GM12873 (cell line): ENCODE data around the gene DTHD1.

ENCODE experiments used
- TF ChIP-seq, protein P1 (sequence below): IDR thresholded peaks from 2 replicates; pipeline ENCODE4 v1.5.1; 2012; ENCODE audit warnings: low read depth, mild to moderate bottlenecking, moderate library complexity, low read length, control low read depth; ENCODE audit not compliant: insufficient read depth; ENCODE audit errors: missing control alignments

DTHD1 gene

DNA sequence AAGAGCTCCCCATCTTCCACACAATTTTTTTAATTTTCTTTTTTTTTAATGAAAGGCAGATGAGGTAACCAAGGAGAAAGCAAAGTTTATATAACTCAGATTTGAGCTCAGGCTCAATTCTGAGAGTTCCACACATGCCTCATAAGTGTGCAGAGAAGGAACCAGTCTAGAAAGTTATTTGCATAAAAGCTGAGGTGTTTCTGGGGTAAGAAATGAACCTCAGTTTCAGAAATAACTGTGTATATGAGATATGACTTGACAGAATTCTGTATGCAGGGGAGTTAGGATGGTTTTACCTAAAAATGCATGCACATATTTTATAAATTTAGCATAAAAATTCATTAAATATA lies 51.3 kb downstream of the DTHD1 start:
- TF ChIP-seq, protein P1, sequence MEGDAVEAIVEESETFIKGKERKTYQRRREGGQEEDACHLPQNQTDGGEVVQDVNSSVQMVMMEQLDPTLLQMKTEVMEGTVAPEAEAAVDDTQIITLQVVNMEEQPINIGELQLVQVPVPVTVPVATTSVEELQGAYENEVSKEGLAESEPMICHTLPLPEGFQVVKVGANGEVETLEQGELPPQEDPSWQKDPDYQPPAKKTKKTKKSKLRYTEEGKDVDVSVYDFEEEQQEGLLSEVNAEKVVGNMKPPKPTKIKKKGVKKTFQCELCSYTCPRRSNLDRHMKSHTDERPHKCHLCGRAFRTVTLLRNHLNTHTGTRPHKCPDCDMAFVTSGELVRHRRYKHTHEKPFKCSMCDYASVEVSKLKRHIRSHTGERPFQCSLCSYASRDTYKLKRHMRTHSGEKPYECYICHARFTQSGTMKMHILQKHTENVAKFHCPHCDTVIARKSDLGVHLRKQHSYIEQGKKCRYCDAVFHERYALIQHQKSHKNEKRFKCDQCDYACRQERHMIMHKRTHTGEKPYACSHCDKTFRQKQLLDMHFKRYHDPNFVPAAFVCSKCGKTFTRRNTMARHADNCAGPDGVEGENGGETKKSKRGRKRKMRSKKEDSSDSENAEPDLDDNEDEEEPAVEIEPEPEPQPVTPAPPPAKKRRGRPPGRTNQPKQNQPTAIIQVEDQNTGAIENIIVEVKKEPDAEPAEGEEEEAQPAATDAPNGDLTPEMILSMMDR: no peak

GRCh38 chr4:36333303-36333877 lies 52.0 kb downstream of the DTHD1 start:
- TF ChIP-seq, protein P1: no peak

DNA sequence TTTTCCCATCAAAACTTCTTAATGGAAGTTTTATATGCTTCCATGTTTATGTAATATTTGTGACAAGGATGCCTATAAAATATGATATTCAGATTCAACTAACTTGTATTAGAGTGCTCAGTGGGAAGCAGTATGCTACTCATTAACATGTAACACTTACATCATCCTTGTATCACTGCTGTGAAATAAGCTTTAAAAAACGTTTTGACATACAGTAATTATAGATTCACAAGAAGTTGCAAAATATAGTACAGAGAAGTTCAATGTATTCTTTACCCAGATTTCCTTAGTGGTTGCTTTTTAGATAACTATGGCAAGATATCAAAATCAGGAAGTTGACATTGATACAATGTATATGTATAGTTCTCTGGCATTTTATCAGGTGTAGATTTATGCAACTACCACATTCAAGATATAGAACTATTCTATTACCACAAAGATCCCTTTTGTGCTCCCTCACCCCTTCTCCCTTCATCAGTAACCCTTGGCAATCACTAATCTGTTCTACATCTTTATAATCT lies 56.3 kb downstream of the DTHD1 start:
- TF ChIP-seq, protein P1: no peak

GRCh38 chr4:36338973-36339372 lies 57.6 kb downstream of the DTHD1 start:
- TF ChIP-seq, protein P1: no peak

- TF ChIP-seq, protein P1: no peak
Measured at GRCh38 chr4:36341936-36342335, 60.5 kb downstream of the DTHD1 start.

DNA sequence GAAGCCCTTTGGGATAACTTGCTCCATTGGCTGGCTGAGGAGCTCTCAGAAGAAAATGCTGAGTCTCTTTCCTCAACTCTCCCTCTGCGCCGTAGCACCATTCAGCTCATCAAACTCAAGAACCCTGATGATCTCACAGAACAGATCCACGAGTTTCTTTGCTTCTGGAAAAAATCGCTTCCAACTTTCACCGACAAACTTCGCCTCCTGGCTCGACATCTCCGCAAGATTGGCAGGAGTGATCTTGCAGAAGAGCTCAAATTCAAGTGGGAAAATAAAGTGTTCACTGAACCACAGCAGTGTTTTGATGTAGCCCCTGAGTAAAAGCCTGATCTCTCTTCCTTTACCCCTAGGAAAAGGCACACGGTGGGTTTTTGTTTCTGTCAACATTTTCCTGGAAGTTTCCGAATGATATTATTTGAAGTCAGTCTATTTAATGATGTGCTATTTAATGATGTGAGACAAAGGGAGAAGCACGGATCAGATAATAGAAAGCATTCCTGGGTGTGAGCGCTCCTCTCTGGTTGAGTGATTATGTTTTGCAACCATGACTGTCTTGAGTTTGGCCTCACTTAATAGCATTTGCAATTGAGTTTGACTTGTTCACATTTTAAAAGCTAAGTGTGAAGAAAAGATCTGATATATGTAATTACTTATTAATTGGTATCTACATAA lies 62.2 kb downstream of the DTHD1 start:
- TF ChIP-seq, protein P1: no peak

GRCh38 chr4:36348403-36348938 lies 67.1 kb downstream of the DTHD1 start:
- TF ChIP-seq, protein P1: no peak
